Measurements from ENCODE around the gene ZAP70.
"Not testable (repeated sequence)": the region's sequence is repeated elsewhere in the genome, so short reads cannot be mapped to it uniquely, and the experiment has no call there.

ZAP70 gene

DNA sequence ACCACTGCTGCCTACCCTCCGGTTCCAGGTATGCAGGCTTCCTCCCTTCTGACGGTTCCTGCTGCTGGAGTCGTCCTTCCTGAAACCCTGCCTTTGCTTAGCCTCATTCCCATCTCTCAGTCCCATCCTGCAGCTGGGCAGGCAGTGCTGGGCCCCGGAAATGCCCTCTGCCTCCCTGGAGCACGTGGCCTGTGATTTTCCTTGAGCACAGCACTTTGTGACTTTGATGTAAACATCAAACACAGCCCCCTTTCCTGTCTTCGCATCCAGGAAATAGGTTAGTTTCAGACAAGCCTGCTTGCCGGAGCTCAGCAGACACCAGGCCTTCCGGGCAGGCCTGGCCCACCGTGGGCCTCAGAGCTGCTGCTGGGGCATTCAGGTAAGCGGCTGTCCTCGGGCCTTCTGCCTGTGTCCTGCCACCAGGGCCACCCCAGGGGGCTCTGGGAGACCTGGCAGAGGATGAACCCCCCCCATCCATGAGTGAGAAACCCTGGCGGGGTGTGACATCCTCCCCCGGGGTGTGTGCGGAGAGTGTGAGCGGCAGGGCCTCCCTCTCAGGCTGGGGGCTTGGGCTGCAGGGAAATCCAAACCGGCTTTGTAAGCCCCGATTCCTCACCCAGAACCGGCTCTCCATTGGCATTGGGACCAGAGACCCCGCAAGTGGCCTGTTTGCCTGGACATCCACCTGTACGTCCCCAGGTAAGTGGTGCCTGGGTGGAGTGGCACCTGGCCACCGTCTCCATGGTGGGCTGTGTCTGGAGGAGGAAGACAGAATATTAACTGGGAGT, at the start of gene ZAP70:
ZAP70 (plus strand) TSS at position 281 of the 788 bp plus-strand sequence. CDS start 10,461 bp downstream, outside the sequence.
- DNase-seq (ENCODE audit: low spot score), result no peak

- no peak for DNase-seq (ENCODE audit: low spot score)
Observed at GRCh38 chr2:97663626-97663961, 49.8 kb upstream of the ZAP70 start.

GRCh38 chr2:97663962-97664635, 49.3 kb upstream of the ZAP70 start, which contains the start of gene ACTR1B:
Gene ACTR1B (minus strand): TSS chr2:97664044. CDS start chr2:97663890, 154 bp downstream.
- peak; percentile 98 for DNase-seq (ENCODE audit: low spot score)

GRCh38 chr2:97664636-97664970, 48.8 kb upstream of the ZAP70 start:
- DNase-seq (ENCODE audit: low spot score), result no peak

DNA sequence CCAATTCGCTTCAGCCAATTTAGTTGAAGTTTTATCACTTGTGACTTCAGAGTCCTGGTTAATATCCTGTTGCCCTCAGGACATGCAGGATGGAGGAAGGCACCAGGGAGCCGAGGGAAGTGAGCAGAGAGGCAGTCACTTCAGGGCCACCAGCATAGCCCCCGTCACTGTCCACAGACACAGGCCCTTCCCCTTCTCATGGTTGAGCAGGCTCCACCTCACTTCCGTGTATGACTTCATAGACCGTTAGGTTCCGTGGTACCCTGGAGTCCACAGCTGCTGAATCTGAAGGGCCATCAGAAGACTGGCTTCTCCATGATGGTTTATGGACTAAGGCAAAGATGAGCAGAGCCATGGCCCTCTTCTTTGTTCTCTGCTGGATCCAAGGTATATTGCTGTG, 43.9 kb upstream of the ZAP70 start, which contains the start of gene C2orf92:
C2orf92 (plus strand) TSS at position 266 of the 400 bp plus-strand sequence; CDS start at position 342, 76 bp downstream.
- no peak for DNase-seq (ENCODE audit: low spot score)

- DNase-seq (ENCODE audit: low spot score), result no peak
Observed at GRCh38 chr2:97670471-97670870, 42.9 kb upstream of the ZAP70 start.

DNA sequence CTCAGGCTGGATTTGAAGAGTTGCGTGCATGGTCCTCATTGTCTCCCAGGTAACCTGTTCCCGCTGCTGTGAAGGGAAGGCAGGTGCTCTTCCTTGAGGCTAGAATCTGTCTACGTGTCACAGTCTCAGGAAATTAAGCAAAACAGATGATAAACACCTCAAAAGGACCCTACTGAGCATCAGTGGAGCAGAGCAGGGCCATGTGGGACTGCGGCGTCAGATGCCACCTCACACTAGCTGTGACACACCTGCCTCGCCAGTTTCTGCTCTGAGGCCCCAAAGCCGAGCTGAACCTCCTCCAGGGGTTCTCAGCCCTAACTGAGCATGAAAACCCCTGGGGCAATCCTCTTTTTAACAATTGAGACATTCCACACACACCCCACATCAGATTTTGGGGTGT, 41.9 kb upstream of the ZAP70 start:
- DNase-seq (ENCODE audit: low spot score), result no peak

- DNase-seq (ENCODE audit: low spot score), result not testable (repeated sequence)
Observed at GRCh38 chr2:97672606-97673140, 40.7 kb upstream of the ZAP70 start.

- no peak for DNase-seq (ENCODE audit: low spot score)
Observed at GRCh38 chr2:97673182-97673914, 40.0 kb upstream of the ZAP70 start.

DNA sequence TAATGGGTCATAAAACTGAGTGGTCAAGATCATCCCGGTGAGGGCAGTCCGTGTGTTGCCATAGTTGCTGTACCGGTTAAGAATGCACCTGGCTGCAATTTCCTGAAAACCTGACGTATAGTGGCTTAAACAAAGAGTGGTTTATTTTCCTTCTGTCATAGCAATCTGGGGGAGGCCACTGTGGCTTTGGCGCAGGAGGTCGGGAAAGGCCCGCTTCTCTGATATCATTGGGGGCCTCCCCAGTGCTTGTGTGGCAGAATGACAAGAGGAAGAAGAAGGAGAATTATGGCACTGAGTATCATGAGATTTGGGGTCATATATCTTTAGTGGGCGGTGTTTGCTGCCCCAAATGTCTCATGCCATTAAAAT, 39.5 kb upstream of the ZAP70 start:
- no peak for DNase-seq (ENCODE audit: low spot score)

GRCh38 chr2:97675430-97676113, 37.8 kb upstream of the ZAP70 start:
- DNase-seq (ENCODE audit: low spot score), result no peak

DNA sequence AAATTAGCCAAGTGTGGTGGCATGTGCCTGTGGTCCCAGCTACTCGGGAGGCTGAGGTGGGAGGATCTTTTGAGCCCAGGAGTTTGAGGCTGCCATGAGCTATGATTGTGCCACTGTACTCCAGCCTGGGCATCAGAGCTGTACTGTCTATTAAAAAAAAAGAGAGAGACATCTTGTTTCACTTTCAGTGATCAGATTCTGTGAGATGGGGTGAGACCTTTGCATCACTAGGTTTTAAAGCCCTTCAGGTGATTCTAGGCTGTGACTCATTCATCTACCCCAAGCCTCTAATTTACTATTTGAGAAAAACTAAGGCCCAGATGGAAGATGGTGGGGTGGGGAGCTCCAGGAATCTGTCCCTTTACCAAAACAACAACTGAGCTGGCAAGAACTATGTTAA, 36.8 kb upstream of the ZAP70 start:
- DNase-seq (ENCODE audit: low spot score), result no peak

DNA sequence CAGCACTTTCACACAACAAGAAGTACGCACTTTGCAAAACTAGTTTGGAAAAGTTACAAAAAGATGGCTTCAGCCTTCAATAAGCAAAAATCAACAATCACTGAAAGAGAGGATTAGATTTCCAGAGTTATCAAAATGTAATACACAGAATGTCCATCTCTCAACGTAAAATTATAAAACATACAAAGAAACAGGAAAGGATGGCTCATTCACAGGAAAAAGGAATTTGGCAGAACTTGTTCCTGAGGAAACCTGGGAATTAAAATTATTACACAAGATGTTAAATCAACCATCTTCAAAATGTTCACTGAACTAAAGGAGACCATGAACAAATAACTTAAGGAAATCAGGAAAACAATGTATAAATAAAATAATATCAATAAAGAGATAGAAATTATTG, 35.9 kb upstream of the ZAP70 start:
- DNase-seq (ENCODE audit: low spot score), result no peak

DNA sequence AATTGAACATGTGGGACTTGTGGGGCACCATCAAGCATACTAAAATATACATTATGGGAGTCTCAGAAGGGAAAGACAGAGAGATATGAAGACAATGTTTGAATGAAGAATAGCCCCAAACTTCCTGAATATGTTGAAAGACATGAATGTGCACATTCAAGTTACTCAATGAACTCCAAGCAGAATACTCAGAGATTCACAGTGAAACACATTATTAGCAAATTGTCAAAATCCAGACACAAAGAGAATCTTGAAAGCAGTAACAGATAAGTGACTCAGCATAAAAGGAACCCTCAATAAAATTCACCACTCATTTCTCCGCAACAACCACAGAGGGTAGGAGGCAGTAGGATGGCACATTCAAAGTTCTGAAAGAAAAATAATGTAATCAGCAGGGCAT, 35.1 kb upstream of the ZAP70 start:
- no peak for DNase-seq (ENCODE audit: low spot score)

- DNase-seq (ENCODE audit: low spot score), result not testable (repeated sequence)
Observed at GRCh38 chr2:97687235-97687634, 26.1 kb upstream of the ZAP70 start.

DNA sequence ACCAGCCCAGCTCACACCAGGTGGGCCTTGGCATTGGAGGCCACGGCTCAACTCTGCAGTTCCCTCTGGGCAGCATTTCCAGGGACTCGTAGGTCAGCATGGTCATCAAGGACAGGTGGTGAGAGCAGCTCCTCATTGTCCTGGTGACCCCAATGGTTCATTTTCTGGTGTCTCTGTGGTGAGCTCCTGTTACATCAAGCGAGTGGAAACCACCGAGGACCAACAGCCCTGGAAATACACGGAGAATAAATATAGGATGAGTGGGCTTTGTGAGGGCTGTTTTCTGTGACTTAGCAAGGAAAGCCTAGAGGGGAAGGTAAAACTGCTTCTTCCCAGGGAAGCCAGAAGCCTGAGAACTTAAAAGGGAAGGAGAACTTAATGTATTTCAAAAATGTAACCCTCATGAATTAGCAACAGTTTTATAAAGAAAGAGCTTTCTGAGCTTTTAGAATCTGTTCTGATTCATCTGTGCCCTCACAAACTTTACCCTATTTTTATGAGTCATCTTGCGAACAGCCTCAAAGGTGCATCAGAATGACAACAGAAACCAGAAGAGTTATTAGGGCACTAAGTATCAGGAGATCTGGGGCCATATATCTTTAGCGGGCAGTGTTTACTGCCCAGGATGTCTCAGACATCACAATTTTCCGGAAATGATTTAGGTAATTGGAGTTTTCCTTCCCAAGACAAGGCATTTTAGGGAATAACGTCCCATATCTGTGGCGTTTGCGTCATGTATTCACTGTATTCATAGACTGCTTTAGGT, 25.1 kb upstream of the ZAP70 start:
- no peak for DNase-seq (ENCODE audit: low spot score)

DNA sequence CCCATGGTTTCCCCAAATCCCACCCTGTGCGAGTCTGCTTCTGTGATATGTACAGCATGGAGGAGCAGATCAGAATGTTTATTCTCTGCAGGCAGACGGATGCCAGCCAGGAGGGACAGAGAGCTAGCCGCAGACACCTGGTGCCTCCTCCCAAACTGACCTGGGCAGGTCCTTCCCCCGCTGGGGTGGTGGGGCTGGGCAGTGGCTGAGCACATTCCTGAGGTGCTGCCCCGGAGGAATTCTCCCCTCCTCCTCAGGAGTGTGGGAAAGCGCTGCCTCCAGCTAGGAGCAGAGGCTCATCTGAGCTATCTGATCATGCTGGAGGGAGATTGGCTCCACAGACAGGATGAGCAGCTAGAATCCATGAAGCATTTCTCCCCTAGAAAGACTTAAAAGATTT, 22.2 kb upstream of the ZAP70 start:
- no peak for DNase-seq (ENCODE audit: low spot score)

GRCh38 chr2:97693476-97693875, 19.9 kb upstream of the ZAP70 start:
- no peak for DNase-seq (ENCODE audit: low spot score)

DNA sequence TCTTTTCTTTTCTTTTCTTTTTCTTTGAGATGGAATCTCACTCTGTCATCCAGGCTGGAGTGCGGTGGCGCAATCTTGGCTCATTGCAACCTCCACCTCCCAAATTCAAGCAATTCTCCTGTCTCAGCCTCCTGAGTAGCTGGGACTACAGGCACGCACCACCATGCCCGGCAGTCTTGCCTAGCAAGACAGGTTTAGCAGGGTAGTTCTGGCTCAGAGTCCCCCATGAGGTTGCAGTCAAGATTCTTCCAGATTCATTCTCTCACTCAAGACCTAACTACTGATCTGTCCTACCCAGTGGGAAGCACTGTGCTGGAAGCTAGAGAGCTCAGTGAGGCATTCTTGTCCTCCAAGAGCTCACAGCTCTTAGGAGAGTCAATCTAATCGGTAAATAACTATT, 17.6 kb upstream of the ZAP70 start:
- no peak for DNase-seq (ENCODE audit: low spot score)

GRCh38 chr2:97697252-97698235, 15.8 kb upstream of the ZAP70 start:
- DNase-seq (ENCODE audit: low spot score), result peak; percentile 79

Data from hepatic stellate cell (primary cell).